Activated CD4-positive, alpha-beta T cell treated with anti-CD3 and anti-CD28 coated beads, Interleukin-2, amount 10 ng/mL, durations not matched to agents 7 days and 5 days (primary cell): Measurements from ENCODE around the gene KCNJ4. TPM values are rescaled to one million over a fixed set of nuclear protein-coding genes. Genes with fewer than 3 reads are reported as not detected.
"Not testable (repeated sequence)": the region's sequence is repeated elsewhere in the genome, so short reads cannot be mapped to it uniquely, and the experiment has no call there.

ENCODE experiments used
- CTCF ChIA-PET: fragments of 350-600 bp; sonication (Branson Sonifier 250); formaldehyde crosslinking; loops from one replicate; lab custom pipeline; 2021; ENCODE audit warnings: antibody characterized with exemption; lab: Charles Lee
- POLR2A ChIA-PET: fragments of 350-600 bp; sonication (Branson Sonifier 250); formaldehyde crosslinking; loops from one replicate; lab custom pipeline; 2021; ENCODE audit warnings: antibody characterized with exemption; lab: Charles Lee
- DNase-seq: peaks from one replicate; pipeline ENCODE4 v3.0.0-alpha.2; 2020
- H3K27ac Mint-ChIP-seq: one replicate; pipeline ENCODE4 v1.8.0; 2021; ENCODE audit warnings: mild to moderate bottlenecking, moderate library complexity, mixed read lengths
- H3K27me3 Mint-ChIP-seq: one replicate; pipeline ENCODE4 v1.8.0; 2021; ENCODE audit warnings: mixed read lengths
- H3K36me3 Mint-ChIP-seq: one replicate; pipeline ENCODE4 v1.8.0; 2021; ENCODE audit warnings: low read depth, mixed read lengths
- H3K4me1 Mint-ChIP-seq: one replicate; pipeline ENCODE4 v1.8.0; 2021; ENCODE audit warnings: mixed read lengths
- H3K4me3 Mint-ChIP-seq: one replicate; pipeline ENCODE4 v1.8.0; 2021; ENCODE audit warnings: mild to moderate bottlenecking, moderate library complexity, mixed read lengths
- H3K9me3 Mint-ChIP-seq: one replicate; pipeline ENCODE4 v1.8.0; 2021; ENCODE audit warnings: mixed read lengths
- total RNA-seq, 2 experiments: library from RNA; stranded (reverse); gene quantifications; one replicate each; pipeline ENCODE4 v1.2.3, GENCODE V29; 2021

KCNJ4 gene
- total RNA-seq, 2 experiments from 2014 or later: not detected

- POLR2A ChIA-PET: no interaction called here
- no peaks in the 10 kb centered on the region for H3K9me3 Mint-ChIP-seq
These were observed 30.8 kb upstream of the KCNJ4 start for GRCh38 chr22:38485783-38486182.

GRCh38 chr22:38484244-38484643 is 29.2 kb upstream of the KCNJ4 start:
- ChIA-PET POLR2A (no interaction called here), CTCF (interaction anchor here (0.7 to 1.2 kb wide), 2 partner anchors 9 to 11 kb away, joined by 3 to 4 read pairs; no protein-coding TSS in a partner anchor)
- DNase-seq: no peak
- Mint-ChIP-seq H3K4me3 (no peak overlapping the region), H3K27me3 (no peaks in the 10 kb centered on the region), H3K4me1 (peaks cover 19% of the 10 kb centered on the region), H3K36me3 (peaks cover 69% of the 10 kb centered on the region), H3K9me3 (no peaks in the 10 kb centered on the region), H3K27ac (no peak overlapping the region)

More at GRCh38 chr22:38485783-38486182, 30.8 kb upstream of the KCNJ4 start:
- Mint-ChIP-seq H3K36me3 (peaks cover 84% of the 10 kb centered on the region), H3K4me1 (peaks cover 32% of the 10 kb centered on the region), H3K27me3 (no peaks in the 10 kb centered on the region), H3K27ac (no peak overlapping the region), H3K4me3 (no peak overlapping the region)
- CTCF ChIA-PET: interaction anchor here (1.7 kb wide), 1 partner anchor 9 kb away, joined by 5 read pairs; no protein-coding TSS in a partner anchor
- DNase-seq: no peak

GRCh38 chr22:38482662-38483308 is 27.8 kb upstream of the KCNJ4 start:
- Mint-ChIP-seq H3K4me3 (no peak overlapping the region), H3K4me1 (peaks cover 12% of the 10 kb centered on the region), H3K9me3 (no peaks in the 10 kb centered on the region), H3K27ac (no peak overlapping the region), H3K27me3 (no peaks in the 10 kb centered on the region), H3K36me3 (peaks cover 57% of the 10 kb centered on the region)
- DNase-seq: no peak
- CTCF ChIA-PET: no interaction called here
- POLR2A ChIA-PET: no interaction called here

- no peak overlapping the region for H3K27ac Mint-ChIP-seq
- no peak for DNase-seq
These were observed 26.9 kb upstream of the KCNJ4 start for GRCh38 chr22:38481871-38482332.

GRCh38 chr22:38481162-38481870 is 26.3 kb upstream of the KCNJ4 start:
- H3K4me3 Mint-ChIP-seq: no peak overlapping the region
- H3K27ac Mint-ChIP-seq: peak overlapping the region; percentile 54
- DNase-seq: no peak
- H3K36me3 Mint-ChIP-seq: peaks cover 50% of the 10 kb centered on the region
- POLR2A ChIA-PET: interaction anchor here (0.6 kb wide), 1 partner anchor 290 kb away, joined by 3 read pairs; no protein-coding TSS in a partner anchor
- no peaks in the 10 kb centered on the region for H3K9me3 Mint-ChIP-seq
- CTCF ChIA-PET: interaction anchor here (0.9 to 1.6 kb wide), 2 partner anchors 14 to 18 kb away, joined by 3 to 5 read pairs; no protein-coding TSS in a partner anchor
- H3K4me1 Mint-ChIP-seq: peaks cover 11% of the 10 kb centered on the region
- H3K27me3 Mint-ChIP-seq: no peaks in the 10 kb centered on the region

More at GRCh38 chr22:38481871-38482332, 26.9 kb upstream of the KCNJ4 start:
- no peaks in the 10 kb centered on the region for H3K9me3 Mint-ChIP-seq
- H3K4me1 Mint-ChIP-seq: peaks cover 11% of the 10 kb centered on the region
- H3K36me3 Mint-ChIP-seq: peaks cover 55% of the 10 kb centered on the region
- no peak overlapping the region for H3K4me3 Mint-ChIP-seq
- H3K27me3 Mint-ChIP-seq: no peaks in the 10 kb centered on the region
- CTCF ChIA-PET: no interaction called here
- POLR2A ChIA-PET: no interaction called here

- Mint-ChIP-seq H3K4me1 (peaks cover 5% of the 10 kb centered on the region), H3K9me3 (no peaks in the 10 kb centered on the region), H3K27me3 (no peaks in the 10 kb centered on the region), H3K36me3 (peaks cover 34% of the 10 kb centered on the region), H3K4me3 (no peak overlapping the region), H3K27ac (no peak overlapping the region)
- CTCF ChIA-PET: interaction anchor here (0.6 to 1.6 kb wide), 4 partner anchors 11 to 427 kb away, joined by 3 to 5 read pairs (median 3); no protein-coding TSS in a partner anchor
- POLR2A ChIA-PET: interaction anchor here (1.1 kb wide), 1 partner anchor 226 kb away, joined by 3 read pairs; no protein-coding TSS in a partner anchor
- no peak for DNase-seq
These were observed 24.3 kb upstream of the KCNJ4 start for GRCh38 chr22:38479096-38479837.

GRCh38 chr22:38477585-38477984 is 22.6 kb upstream of the KCNJ4 start:
- POLR2A ChIA-PET: no interaction called here
- Mint-ChIP-seq H3K4me1 (peaks cover 2% of the 10 kb centered on the region), H3K36me3 (peaks cover 17% of the 10 kb centered on the region), H3K9me3 (no peaks in the 10 kb centered on the region), H3K27me3 (no peaks in the 10 kb centered on the region), H3K27ac (no peak overlapping the region), H3K4me3 (no peak overlapping the region)
- no peak for DNase-seq
- CTCF ChIA-PET: interaction anchor here (2.2 kb wide), 1 partner anchor 13 kb away, joined by 4 read pairs; no protein-coding TSS in a partner anchor

- POLR2A ChIA-PET: no interaction called here
- no peaks in the 10 kb centered on the region for H3K27me3 Mint-ChIP-seq
- CTCF ChIA-PET: interaction anchor here (0.7 to 1.4 kb wide), 2 partner anchors 11 to 240 kb away, joined by 3 read pairs; no protein-coding TSS in a partner anchor
- H3K4me3 Mint-ChIP-seq: no peak overlapping the region
- H3K4me1 Mint-ChIP-seq: peaks cover 2% of the 10 kb centered on the region
- no peak overlapping the region for H3K27ac Mint-ChIP-seq
- no peaks in the 10 kb centered on the region for H3K9me3 Mint-ChIP-seq
- DNase-seq: no peak
- no peaks in the 10 kb centered on the region for H3K36me3 Mint-ChIP-seq
These were observed 19.1 kb upstream of the KCNJ4 start for GRCh38 chr22:38474003-38474607.

- Mint-ChIP-seq H3K27ac (no peak overlapping the region), H3K9me3 (no peaks in the 10 kb centered on the region), H3K36me3 (peaks cover 2% of the 10 kb centered on the region), H3K4me1 (peaks cover 10% of the 10 kb centered on the region), H3K4me3 (no peak overlapping the region), H3K27me3 (peaks cover 17% of the 10 kb centered on the region)
- ChIA-PET POLR2A (no interaction called here), CTCF (no interaction called here)
- DNase-seq: no peak
These were observed 16.2 kb upstream of the KCNJ4 start for GRCh38 chr22:38471237-38471636.

- CTCF ChIA-PET, H3K9me3 Mint-ChIP-seq, H3K4me1 Mint-ChIP-seq, DNase-seq, POLR2A ChIA-PET, H3K36me3 Mint-ChIP-seq, H3K4me3 Mint-ChIP-seq, H3K27ac Mint-ChIP-seq: not testable (repeated sequence)
- H3K27me3 Mint-ChIP-seq: peaks cover 27% of the 10 kb centered on the region
These were observed 15.2 kb upstream of the KCNJ4 start for GRCh38 chr22:38470179-38470578.

- H3K4me1 Mint-ChIP-seq: peaks cover 9% of the 10 kb centered on the region
- no peak for DNase-seq
- peaks cover 31% of the 10 kb centered on the region for H3K27me3 Mint-ChIP-seq
- H3K9me3 Mint-ChIP-seq: no peaks in the 10 kb centered on the region
- H3K36me3 Mint-ChIP-seq: peaks cover 2% of the 10 kb centered on the region
- ChIA-PET POLR2A (no interaction called here), CTCF (no interaction called here)
- no peak overlapping the region for H3K27ac Mint-ChIP-seq
- H3K4me3 Mint-ChIP-seq: no peak overlapping the region
These were observed 14.3 kb upstream of the KCNJ4 start for GRCh38 chr22:38469306-38469781.
